GM10248 (cell line): ENCODE data around the gene HCFC2.

ENCODE experiments used
- CTCF ChIA-PET: fragments of 300-600 bp; sonication (Branson Sonifier 250); formaldehyde crosslinking; extraction: SDS; loops from one replicate; lab custom pipeline; 2021; ENCODE audit warnings: antibody characterized with exemption; lab: Yijun Ruan, JAX
- POLR2A ChIA-PET: fragments of 350-650 bp; sonication (Branson Sonifier 250); formaldehyde crosslinking; extraction: SDS; loops from one replicate; lab custom pipeline; 2020; ENCODE audit warnings: antibody characterized with exemption; lab: Yijun Ruan, JAX
- DNase-seq: peaks from one replicate; pipeline ENCODE4 v3.0.0; 2012; ENCODE audit errors: extremely low spot score
- CTCF ChIP-seq: IDR thresholded peaks from 2 replicates; pipeline ENCODE4 v1.5.1; 2012; ENCODE audit warnings: mild to moderate bottlenecking, low read depth; ENCODE audit errors: extremely low read depth, missing control alignments, control extremely low read depth

Gene HCFC2

DNA sequence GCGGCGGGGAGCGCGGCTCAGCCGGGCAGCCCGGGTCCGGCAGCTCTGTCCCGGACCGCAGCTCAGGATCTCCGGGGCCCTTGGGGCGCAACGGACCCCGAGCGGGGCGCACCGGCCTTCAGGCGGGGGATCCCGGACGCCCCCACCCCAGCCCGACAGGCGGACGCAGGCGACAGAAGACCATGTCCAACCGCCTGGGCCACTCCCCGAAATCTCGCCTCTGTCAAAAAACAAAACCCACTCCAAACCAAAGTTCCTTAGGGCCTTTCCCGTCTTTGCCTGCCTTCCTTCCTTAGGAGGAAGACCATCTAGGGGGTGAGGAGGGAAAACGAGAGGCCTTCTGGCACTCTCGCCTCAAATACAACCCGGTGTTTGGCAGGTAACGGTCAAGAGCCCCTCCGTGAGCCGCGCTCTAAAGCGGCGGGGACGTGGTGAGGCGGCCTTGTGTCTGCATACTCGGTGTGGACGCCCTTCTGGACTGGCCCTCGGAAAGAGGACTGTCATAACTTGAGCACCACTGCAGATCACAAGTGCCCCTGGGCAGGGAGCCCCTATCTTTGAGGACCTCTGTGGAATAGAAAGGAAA lies 604 bp downstream of the HCFC2 start:
- ChIA-PET CTCF (interaction anchor here (1.1 to 5.0 kb wide), 4 partner anchors 19 to 91 kb away, joined by 3 to 29 read pairs (median 8); no protein-coding TSS in a partner anchor), POLR2A (interaction anchor here (0.7 to 1.5 kb wide), 6 partner anchors 14 to 224 kb away, joined by 3 to 8 read pairs (median 4); partner anchors contain the start of genes HSP90B1 and NFYB)
- DNase-seq = peak; percentile 21
- TF ChIP-seq CTCF = no peak

DNA sequence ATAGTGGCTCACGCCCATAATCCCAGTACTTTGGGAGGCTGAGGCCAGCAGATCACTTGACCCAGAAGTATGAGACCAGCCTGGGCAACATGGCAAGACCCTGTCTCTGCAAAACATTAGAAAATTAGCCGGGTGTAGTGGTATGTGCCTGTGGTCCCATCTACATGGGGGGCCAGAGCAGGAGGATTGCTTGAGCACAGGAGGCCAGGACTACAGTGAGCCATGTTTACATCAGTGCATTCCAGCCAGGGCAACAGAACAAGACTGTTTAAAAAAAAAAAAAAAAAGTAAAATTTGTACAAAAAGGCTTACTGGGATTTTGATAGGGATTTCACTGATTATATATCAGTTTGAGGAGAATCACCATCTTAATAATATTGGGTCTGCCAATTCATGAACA lies 7.8 kb downstream of the HCFC2 start:
- ChIA-PET CTCF (no interaction called here), POLR2A (no interaction called here)
- no peak for TF ChIP-seq CTCF
- DNase-seq = no peak

DNA sequence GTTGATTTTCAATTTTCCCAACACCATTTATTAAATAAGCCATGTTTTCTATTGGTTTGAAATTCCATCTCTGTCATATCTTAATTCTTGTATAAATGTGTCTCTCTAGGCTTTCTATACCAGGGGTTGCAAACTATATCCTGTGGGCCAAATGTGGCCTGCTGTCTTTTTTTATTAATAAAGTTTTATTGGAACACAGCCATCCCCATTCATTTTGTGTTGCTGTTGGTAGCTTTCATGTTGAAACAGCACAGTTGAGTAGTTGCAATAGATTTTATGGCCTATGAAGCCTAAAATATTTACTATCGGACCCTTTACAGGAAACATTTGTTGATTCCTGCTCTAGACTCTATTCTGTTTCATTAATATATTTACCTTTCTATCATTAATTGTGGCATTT lies 9.4 kb downstream of the HCFC2 start:
- ChIA-PET POLR2A (no interaction called here), CTCF (interaction anchor here (1.9 kb wide), 1 partner anchor 36 kb away, joined by 4 read pairs; no protein-coding TSS in a partner anchor)
- no peak for DNase-seq
- TF ChIP-seq CTCF = no peak

GRCh38 chr12:104079024-104079423 lies 14.7 kb downstream of the HCFC2 start:
- TF ChIP-seq CTCF = no peak
- POLR2A ChIA-PET = interaction anchor here (0.9 kb wide), 1 partner anchor 15 kb away, joined by 4 read pairs; the partner anchor contains the start of gene HCFC2
- CTCF ChIA-PET = interaction anchor here (1.5 to 2.2 kb wide), 4 partner anchors 12 to 30 kb away, joined by 4 to 11 read pairs (median 8); partner anchors contain the start of gene HCFC2
- DNase-seq = no peak

- POLR2A ChIA-PET = no interaction called here
- DNase-seq = no peak
- TF ChIP-seq CTCF = no peak
- CTCF ChIA-PET = no interaction called here
Observed at GRCh38 chr12:104080764-104081163, 16.4 kb downstream of the HCFC2 start.

DNA sequence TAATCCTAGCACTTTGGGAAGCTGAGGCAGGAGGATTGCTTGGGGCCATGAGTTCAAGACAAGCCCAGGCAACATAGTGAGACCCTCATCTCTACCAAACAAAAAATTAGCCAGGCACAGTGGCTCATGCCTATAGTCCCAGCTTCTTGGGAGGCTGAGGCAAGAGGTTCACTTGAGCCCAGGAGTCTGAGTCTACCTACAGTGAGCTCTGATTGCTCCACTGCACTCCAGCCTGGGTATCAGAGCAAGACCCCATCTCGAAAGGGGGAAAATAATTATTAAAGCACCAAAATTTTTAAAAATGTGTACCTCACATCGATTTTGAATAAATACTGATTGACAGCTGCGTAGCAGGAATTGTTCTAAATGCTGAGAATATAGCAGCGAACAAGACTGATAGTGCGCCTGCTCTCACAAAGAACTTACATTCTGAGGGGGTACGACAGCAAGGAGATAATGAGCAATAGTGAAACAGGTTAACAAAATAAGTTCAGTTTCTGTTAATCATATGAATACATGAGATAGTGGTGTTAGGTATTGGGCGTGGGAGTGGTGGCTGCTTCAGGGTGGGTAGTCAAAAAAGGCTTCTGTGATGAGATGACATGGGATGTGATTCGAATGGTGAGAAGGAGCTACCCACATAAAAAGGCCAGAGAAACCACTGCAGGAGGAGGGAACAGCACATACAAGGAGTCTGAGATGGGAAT lies 19.6 kb downstream of the HCFC2 start:
- TF ChIP-seq CTCF = no peak
- DNase-seq = peak; percentile 63
- ChIA-PET POLR2A (interaction anchor here (0.5 to 0.9 kb wide), 2 partner anchors 54 to 204 kb away, joined by 3 read pairs; partner anchors contain the start of gene NFYB), CTCF (interaction anchor here (1.9 to 3.7 kb wide), 4 partner anchors 13 to 25 kb away, joined by 4 to 19 read pairs (median 8); partner anchors contain the start of gene HCFC2)
